Putamen (tissue), 1 donor: ENCODE measurements around the gene CAPN10.

Experiments
- DNase-seq: peaks from one replicate; pipeline ENCODE4 v3.0.0-alpha.2; 2016; ENCODE audit warnings: low spot score

The CAPN10 gene

GRCh38 chr2:240589850-240590525, 3.5 kb downstream of the CAPN10 start:
- DNase-seq, result no peak

DNA sequence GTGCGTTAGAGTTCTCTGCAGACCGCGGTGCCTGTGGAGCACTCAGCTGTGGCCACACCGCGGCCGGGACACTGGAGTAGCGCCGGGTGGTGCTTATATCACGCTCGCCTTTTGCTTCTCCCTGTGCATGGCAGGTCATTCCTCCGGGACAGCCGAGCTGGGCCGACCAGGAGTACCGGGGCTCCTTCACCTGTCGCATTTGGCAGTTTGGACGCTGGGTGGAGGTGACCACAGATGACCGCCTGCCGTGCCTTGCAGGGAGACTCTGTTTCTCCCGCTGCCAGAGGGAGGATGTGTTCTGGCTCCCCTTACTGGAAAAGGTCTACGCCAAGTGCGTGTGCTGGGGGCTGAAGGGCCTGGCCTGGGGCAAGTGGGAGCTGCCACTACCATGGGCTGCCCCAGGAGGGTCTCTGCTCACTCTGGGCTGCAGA, 4.2 kb downstream of the CAPN10 start:
- DNase-seq, result no peak

- no peak for DNase-seq
Measured at GRCh38 chr2:240591226-240591625, 4.7 kb downstream of the CAPN10 start.

- no peak for DNase-seq
Measured at GRCh38 chr2:240591784-240592183, 5.2 kb downstream of the CAPN10 start.

DNA sequence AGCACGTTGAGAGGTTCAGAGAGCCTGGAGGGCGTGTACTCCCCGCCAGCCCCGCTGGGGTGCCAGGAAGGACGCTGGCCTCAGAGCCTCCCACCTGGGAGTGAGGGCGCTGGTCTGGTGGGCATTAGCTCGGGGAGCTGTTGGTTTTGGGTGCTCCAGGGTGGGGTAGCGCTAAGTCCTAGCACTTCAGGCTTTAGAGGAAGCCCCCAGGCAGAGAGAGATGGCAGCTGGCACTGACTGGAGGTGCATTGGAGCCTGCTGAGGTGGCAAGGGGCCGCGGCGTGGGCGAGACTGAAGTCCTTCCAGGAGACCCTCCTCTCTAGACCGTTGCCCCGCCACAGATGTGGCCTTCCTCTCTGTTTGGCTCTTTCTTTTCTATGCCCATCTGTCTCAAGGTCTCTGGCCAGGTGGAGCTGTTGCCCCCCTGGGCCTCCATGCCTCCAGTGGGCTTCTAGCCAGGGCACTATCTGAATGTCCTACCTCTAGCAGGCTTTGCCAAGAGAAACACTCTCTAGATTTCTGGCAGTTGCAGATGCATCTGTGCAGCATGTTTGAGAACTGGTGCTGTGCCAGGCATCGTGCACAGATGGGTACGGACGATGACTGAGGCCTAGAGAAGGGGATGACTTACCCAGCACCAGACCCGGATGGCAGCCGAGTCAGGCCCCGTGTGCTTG, 6.6 kb downstream of the CAPN10 start:
- DNase-seq, result no peak

GRCh38 chr2:240593703-240594451, 7.3 kb downstream of the CAPN10 start:
- DNase-seq, result no peak

DNA sequence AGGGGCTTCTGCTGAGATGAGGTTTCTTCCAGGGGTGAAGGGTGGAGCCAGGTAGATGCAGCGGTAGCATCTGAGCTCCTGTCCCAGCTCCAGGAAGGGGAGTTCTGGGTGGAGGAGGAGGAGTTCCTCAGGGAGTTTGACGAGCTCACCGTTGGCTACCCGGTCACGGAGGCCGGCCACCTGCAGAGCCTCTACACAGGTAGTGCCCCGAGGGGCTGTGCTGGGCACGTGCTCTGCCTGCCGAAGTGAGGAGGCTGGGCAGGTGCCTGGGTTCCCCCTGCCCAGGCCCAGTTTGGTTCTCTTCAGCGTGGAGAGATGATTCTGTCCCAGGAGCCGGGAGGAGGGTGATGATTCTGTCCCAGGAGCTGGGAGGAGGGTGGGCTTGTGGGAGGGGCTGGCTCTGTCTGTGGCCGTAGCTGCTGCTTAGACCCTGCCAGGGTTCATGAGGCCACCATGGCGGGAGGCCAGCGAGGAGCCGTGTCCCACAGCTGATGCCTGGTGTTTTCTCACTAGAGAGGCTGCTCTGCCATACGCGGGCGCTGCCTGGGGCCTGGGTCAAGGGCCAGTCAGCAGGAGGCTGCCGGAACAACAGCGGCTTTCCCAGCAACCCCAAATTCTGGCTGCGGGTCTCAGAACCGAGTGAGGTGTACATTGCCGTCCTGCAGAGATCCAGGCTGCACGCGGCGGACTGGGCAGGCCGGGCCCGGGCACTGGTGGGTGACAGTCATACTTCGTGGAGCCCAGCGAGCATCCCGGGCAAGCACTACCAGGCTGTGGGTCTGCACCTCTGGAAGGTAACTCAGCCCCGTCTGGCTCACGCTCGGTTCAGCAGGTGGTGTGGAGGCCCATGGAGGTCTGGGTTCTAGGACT, 8.2 kb downstream of the CAPN10 start:
- no peak for DNase-seq

DNA sequence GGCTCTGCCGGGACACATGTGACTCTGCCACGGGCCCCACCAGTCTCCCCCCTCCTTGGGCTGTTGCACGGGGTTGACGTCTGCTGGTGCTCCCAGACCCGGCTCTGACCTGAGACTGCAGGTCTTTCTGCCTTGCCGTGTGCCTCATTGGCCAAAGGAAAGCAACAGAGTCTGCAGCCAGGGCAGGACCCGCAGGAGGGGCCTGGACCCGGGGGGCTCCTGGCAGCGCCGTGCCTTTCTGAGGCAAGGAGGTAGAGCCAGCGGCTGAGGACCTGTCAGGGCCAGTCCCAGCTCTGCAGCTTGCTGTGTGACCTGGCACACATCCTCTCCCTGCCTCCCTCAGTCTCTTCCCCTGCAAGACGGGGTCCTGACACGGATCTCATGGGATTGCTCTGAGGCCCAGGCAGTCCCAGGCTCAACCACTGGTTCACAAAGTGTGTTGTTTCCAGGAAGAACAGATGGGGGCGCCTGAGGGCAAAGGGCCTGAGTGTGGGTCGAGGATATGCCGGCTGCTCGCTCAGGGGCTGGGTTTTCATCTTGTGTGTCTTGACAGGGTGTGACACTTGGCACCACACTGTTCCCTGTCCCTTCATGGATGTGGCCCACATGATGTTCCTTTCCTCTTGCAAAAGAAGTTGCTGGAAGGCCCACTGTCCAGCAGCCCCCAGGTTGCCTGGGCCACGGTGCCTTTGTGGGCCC, 9.0 kb downstream of the CAPN10 start:
- DNase-seq, result no peak

- no peak for DNase-seq
Measured at GRCh38 chr2:240596080-240596460, 9.5 kb downstream of the CAPN10 start.

DNA sequence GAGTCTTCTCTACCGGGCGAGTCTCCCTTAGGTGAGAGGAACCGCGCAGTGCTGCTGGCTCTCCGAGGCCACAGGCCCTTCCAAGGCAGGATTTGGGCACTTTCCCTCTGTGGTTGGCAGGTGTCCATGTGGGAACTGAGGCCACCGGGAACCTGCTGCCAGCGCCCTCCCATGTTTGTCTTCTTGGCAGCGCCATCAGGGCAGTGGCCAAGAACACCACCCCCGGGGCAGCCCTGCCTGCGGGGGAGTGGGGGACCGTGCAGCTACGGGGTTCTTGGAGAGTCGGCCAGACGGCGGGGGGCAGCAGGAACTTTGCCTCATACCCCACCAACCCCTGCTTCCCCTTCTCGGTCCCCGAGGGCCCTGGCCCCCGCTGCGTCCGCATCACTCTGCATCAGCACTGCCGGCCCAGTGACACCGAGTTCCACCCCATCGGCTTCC, 10.0 kb downstream of the CAPN10 start:
- peak; percentile 57 for DNase-seq

- DNase-seq, result no peak
Measured at GRCh38 chr2:240597054-240597418, 10.5 kb downstream of the CAPN10 start.

DNA sequence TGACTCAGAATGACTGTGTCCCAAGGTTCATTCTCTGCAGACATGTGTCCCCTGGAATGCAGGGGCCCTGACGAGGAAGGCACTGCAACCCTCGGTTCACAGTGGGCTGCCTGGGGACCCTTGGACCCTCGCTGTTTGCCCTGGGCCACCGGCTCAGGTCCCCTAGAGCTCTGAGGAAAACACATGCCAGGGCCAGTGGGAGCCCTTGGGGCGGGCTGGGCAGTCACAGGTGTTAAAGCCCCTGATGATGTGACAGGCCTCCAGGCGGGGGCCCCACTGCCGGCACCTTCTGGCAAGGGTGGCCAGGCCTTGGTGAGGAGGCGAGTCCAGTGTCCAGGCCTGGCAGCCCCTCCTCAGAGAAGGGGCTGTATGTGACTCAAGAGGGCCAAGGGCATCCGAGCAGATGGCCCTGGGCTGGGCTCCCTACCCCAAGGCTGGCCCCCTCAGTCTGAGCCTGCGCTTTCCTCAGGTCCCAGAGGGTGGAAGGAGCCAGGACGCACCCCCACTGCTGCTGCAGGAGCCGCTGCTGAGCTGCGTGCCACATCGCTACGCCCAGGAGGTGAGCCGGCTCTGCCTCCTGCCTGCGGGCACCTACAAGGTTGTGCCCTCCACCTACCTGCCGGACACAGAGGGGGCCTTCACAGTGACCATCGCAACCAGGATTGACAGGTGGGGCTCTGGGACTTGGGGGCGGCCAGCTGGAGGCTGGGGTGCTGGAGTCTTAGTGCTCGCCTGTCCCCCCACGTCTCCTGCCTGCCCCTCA, 11.1 kb downstream of the CAPN10 start:
- no peak for DNase-seq

DNA sequence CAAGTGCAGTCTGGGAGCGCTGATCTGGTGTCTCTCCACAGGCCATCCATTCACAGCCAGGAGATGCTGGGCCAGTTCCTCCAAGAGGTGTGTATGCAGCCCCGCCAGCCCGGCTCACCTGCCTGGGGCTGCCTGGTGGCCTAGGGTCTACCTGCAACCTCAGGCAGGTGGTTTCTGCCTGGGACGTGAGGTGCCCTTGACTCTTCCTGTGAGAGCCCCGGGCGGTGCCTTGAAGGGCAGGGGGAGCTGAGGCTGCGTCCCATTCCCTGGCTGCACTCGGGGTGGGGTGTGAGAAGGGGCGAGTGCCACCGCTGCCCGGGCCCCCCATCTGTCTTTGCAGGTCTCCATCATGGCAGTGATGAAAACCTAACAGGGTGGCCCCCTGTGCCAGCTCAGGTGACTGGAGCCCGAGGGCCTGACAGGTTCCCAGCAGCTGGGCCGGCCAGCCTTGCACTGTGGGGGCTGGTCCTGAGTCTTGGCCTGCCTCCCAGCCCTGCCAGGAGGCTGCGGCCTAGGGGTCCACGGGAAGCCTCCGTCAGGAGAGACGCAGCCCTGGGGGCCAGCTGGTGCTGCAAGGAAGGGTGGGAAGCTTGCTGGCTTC, 11.9 kb downstream of the CAPN10 start:
- DNase-seq, result no peak

- no peak for DNase-seq
Measured at GRCh38 chr2:240599141-240599583, 12.6 kb downstream of the CAPN10 start.

GRCh38 chr2:240600451-240600961, 14.0 kb downstream of the CAPN10 start:
- DNase-seq, result no peak

- no peak for DNase-seq
Measured at GRCh38 chr2:240601061-240601830, 14.7 kb downstream of the CAPN10 start.

DNA sequence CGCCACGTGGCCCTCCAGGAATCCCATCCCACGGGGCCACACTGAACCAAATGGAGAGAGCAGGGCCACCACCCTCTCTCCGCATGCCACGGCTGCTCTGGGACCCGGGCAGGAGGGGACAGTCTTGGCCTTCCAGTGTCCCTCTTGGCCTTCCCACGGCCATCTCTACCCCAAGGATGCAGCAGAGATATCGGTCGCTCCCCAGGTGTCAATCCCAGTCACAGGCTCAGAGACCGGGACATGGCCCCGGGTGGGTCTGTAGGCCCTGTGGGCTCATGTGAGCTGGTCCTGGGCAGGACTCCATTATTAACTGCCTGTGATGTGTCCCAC, 15.3 kb downstream of the CAPN10 start:
- no peak for DNase-seq

GRCh38 chr2:240602266-240603050, 15.9 kb downstream of the CAPN10 start:
- DNase-seq, result no peak
